ENCODE results near the gene ICOS.

- TF ChIP-seq POLR2A (IDR thresholded peaks at IDR 0.05) (no peak), CTCF (IDR thresholded peaks at IDR 0.05) (no peak)
Observed at GRCh38 chr2:203996692-203997091, 60.1 kb downstream of the ICOS start.
